ENCODE measurements around the gene C15orf39.

C15orf39 gene

DNA sequence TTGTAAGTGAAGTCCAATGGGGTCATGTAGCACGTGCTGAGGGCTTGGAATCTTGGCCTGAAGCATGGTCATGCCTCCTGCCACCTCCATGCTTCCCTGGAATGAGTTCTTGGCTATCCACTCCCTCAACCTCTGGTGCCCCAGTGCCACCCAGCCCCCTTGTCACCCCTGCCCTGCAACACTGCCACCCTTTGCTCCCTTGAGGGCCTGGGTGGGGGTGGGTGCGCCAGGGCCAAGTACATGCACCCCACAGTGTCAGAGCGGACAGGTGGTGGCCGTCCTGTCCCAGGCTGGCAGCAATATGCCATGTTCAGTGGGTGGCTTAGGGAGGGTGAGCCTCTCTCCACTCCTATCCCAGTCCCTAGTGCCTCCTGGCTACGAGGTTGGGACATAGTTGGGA lies 27.6 kb upstream of the C15orf39 start:
- DNase-seq = no peak

DNA sequence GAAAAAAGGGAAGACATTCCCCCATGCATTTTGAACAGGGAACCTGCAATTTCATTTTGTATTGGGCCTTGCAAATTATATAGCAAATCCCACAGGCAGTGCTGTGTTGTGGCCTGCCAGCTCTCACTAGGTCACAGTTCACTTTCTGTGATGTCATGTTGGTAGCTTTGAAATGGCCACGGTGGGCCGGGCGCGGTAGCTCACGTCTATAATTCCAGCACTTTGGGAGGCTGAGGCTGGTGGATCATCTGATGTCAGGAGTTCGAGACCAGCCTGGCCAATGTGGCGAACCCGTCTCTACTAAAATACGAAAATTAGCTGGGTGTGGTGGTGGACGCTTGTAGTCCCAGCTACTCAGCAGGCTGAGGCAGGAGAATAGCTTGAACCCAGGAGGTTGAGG lies 27.0 kb upstream of the C15orf39 start:
- DNase-seq = no peak

DNA sequence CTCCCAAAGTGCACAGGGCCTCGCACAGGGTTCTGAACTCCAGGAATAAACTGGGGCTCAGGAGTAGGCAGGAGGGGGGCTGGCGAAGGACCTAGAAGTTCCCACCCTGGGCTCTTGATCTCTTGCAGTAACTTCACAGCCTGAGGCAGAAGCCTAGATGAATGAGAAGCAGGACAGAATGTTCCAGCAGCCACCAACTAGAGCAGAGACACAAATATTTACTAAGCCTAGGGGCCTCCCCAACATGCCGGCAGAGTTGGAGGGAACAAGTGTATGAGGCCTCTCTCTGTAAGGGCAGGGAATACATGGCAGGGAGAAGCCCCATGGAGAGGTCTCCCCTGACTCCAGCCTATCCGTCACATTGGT lies 25.3 kb upstream of the C15orf39 start:
- DNase-seq = no peak

DNA sequence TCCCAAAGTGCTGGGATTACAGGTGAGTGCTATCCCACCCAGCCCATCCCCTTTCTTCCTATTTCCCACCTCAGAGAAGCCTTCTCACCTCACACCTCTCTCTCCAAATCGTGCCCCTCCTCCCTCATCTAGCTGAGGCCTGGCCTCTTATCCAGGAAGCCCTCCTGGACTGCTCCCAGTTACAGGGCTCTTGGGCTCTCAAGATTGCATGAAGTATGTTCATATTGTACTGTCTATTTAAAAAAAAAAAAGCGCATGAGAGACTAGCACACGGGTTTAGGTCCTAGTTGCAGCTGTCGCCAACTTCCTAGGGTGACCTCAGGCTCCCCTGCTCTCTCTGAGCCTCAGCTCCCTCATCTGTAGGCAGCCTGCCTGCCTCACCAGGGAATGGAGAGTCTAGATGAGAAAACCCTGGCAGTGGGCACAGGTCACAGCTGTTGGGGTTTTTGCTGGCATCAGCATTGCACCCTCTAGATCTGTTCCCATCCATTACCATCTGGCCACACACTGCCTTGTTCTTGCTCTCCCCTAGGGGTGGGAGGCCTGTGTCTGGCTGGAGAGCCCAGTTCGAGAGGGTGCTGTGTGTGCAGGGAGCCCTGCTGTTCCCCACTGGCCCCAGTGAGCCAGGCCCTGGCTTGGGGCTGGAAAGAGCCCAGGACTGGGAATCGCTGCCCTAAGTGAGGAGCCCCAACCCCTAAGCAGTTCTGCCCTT lies 24.2 kb upstream of the C15orf39 start:
- DNase-seq = no peak

DNA sequence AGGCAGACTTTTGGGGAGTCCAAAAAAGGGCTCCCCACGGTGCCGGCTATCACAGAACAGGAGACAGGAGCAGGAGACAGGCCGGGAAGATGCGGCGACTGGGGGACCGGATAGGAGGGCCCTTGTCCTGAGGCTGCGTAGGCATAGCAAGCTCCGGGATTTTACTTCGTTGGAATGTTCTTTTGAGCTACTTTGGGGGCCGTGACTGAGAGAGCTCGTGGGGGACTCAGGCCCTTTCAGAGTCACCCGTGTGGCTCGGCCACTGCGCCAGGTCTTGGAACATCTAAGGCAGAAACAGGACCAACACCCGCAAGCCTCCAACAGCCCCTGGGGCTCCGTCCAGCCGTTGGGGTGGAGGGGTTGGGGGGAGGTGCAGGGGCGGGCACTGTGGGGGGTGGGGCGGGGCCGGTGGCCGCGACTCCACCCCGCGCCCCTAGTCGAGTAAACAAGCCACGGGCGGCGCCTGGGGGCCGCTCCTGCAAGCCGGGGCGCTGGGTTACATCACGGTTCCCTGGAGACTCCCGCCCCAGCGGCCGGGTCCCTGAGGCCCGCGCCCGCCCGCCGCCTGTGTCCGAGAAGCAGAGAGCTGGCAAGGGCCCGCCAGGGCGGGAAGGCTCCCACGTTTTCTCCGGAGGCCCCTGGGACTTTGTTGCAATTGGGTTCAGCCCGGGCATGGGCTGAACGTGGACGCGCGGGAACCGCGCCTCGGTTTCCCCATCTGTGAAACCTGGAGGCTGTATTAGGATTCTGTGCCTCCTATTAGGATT lies 23.3 kb upstream of the C15orf39 start:
- DNase-seq = no peak

DNA sequence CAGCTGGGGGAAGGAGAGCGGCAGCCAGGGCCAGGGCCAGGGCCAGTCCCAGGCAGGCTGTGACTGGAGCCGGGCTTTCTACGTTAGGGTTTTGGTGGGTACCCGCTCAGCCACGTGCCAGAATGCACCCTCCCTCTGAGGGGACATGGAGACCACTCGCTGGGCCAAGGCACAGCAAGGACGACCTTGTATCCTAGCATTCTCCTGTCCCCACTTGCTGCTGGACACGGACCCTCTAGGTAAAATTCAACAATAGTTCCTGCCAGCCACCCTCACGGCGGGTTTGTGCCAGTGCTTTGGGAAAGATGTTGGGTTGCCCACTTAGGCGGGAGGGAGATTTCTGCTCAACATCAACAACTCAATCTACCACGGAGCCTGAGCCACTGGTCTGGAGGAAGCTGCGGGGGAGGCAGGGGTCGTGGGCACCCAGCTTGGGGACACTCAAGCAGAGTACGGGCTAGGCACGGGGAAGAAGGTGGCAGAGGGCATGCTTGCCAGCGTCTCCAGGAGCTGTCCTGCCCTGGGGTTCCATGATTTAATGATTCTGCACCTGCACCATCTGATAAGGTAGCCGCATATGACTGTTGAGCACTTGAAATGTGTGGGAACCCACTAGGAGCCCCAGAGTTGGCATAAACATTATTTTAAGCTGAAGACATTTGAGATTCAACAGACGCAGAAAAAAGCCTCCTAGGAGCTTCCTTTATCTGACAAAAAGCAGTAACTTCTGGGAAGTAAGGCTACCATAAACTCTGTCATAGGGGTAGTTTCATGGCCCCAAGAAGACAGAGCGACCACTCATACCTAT lies 22.5 kb upstream of the C15orf39 start:
- DNase-seq = no peak

DNA sequence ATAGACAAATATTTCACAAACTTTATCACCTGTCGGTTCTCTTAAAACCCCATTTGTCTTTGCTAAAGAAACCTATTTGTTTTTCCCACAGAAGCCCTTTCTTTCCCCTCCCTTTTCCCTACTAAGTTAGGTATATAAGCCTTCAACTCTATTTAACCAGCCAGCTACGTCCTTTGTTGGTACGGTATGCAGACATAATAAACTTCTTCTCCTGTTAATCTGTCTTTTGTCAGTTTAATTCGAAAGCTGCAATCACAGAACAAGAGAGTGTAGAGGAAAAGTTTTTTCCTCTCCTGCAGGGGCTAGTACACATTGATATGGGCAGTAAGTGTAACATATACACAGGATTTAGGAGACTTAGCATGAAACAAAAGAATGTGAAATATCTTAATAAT lies 21.9 kb upstream of the C15orf39 start:
- DNase-seq = no peak

DNA sequence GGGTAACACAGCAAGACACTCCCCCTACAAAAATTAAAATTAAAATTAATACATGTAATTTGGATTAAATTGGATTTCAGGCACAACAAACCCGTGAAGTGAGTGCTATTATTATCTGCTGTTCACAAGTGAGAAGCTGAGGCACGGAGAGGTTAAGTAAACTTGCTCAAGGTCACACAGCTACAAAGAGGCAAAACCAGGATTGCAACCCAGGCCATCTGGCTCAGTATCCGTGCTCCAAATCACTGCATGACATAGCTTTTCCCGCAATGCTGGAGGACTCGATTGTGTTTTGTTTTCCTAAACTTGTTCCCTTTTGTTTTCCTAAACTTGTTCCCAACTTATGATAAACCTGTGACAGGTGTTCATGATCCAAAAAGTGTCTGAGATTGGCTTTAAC lies 19.9 kb upstream of the C15orf39 start:
- DNase-seq = no peak

DNA sequence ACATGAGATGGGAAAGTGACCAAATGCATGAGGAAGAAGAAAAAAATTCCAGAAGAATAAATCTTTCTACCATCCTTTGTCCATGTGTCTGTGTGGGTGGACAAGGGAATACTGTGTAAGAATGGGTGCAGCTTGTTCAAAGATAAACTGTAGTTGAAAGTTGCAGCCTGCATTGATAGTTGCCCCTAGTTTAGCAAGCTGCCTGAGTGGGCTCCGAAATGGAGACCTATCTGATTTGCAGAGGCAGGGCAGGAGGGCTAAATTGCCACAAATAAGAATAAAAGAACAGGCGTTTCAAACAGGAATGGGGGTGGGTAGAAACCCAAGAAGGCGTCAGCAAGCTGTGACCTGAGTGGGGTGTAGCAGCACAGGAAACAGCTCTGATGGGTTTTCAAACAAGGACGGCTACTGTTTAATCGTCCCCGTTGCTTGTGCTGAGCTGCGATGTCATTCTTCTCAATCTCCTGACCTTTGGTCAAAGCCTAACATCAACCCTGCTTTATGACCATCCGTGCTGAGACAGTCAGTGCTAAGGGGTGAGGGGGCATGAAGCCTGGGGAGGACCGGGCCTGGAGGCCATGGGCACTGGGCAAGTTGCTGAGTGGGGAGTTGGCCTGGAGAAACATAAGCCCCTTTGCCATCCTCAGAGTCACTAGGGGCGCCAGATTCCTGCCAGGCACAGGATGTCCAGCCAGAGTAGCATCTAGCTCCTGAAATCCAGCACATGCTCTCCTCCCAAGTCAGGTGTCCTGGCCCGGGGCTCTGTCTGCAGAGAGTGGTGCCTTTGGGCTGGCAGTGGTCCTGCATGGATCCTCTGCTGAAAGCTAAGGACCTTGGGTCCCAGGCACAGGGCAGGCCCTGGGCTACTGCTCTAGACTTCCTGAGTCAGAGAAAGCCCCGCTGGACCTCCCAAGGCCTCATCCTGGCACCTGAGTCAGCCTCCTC lies 19.2 kb upstream of the C15orf39 start:
- no peak for DNase-seq

DNA sequence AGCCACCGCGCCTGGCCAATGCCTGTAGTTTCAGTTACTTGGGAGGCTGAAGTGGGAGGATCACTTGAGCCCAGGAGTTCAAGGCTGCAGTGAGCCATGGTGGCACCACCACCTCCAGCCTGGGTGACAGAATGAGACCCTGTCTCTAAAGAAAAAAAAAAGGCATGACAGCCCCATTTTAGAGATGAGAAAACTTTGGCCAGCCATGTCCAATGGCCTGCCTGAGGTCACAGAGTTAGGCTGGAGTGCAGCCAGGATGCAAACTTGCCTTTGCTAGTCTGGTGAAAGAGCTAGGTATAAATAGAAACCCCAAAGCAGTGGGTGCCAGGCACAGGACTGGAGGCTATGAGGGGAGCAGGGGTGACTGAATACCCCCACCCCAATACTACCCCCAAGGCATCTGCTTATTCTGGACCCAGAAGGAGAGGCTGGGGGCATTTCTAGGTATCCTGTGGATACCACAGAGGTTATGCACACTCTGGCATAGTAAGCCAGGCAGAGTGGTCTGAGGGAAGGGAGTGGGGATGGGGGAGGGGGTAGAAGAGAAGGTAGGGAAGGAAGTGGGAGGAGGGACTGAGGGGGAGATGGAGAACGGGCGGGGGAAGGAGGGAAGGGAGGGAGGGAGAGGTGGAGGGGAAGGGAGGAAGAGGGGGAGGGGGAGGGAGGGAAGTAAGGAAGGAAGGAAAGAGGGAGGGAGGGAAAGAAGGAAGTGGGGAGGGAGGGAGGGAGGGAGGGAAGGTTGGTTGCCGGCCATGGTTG lies 16.2 kb upstream of the C15orf39 start:
- DNase-seq = no peak

DNA sequence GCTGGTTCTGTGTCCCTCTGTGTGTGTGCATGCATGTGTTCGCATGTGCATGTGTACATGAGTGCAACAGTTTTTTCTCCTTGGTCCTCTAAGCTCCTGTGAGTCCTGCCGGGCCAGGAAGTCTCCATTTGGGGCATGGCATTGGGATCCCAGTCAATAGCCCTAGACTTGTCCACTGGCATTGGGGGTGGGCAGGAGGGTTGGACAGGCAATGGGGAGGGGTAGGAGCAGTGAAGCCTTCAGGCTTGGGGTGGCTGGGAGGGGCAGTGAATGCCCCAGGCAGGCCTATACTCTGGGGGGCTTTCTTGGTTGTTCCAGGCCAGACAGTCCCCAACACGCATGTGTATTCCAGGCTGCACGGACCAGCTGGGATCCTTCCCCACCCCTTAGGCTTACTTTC lies 15.6 kb upstream of the C15orf39 start:
- no peak for DNase-seq

DNA sequence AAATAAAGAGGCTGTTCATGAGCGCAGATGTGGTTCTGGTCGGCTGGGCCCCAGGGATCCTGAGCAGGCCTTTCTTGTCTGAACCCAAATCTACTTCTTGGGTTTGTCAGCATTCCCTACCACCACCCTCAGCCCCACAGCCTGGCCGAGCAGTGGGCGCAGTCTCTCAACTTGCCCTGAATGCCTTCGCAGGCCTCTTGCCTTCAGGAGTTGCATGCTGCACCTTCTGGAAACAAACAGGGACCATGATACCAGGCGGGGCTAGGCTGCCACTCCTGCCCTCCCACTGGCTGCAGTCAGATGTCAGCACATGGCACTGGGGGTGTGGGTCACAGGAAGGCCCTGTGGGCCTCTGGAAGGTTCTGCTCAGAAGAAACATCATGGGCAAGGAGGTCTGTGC lies 13.2 kb upstream of the C15orf39 start:
- no peak for DNase-seq

DNA sequence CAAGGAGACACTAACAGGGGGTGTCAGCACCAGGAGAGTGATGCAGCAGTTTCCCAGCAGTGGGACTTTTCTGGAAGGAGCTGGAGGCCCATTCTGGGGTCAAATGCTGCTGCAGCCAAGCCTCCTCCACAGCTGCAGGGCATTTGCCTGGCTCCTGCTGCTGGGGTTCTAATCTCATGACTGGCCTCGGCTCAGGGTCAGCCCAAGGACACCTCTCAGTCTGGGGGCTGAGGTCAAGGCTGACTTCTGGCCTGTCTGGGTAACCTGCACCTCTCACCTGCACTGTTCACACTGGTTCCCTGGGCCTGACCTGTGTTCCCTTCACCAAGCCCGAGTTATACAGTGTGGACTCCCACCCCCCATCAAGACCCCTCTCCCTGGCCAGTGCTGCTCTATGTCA lies 10.4 kb upstream of the C15orf39 start:
- DNase-seq = no peak

DNA sequence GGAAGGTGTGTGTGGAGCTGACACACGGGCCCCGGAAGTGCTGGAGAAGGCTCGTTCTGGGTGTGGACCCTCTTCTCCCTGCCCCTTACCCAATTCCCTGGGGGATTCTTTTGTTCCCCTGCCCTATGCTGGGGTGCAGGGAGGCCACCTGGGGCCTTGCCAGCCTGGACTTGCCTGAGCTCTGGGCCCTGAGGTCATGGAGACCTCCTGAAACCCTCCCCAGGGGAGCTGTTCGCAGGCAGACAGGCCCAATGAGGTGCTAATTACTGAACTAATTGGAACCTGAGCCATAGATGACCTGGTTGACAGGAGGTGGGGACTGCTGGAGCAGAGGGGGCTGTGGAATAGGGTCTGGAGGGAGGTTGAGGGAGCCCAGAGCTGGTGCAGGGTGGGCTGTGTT lies 9.4 kb upstream of the C15orf39 start:
- DNase-seq = no peak

DNA sequence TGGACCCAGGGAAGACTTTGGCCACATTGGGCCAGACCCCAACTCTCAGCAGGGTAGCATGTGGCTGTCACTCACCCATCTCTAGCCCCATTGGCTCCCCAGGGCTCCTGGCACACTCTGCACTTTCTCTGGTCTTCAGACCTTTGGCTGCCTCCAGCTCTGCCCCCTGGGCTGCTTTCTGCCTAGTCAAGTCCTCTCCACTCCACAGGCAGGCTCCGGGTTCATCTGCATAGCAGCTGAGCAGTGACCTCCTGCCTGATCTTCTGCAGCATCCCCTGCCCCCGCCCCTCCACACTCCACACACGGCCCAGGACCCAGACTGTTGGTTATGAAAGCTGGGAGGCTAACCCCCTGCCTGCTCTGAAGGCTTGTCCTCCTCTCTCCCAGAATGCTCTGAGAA lies 8.4 kb upstream of the C15orf39 start:
- no peak for DNase-seq

DNA sequence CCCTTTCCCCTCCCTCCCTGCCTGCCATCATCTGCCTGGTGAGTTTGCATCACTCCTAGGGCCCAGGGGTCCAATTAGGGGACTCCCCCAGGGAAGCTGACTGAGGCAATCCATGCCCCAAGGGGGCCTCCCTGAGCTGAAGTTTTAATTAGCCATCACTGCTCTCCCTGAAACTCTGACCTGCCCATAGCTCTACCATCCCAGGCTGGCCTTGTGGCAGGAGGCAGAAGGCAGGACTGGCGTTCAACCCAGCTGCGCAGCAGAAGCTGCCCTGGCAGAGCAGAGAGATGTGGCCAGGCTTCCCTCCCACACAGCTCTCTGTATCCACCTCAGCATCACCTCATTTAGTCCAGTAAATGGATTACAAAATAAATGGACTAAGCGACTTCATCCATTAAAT lies 7.7 kb upstream of the C15orf39 start:
- no peak for DNase-seq

DNA sequence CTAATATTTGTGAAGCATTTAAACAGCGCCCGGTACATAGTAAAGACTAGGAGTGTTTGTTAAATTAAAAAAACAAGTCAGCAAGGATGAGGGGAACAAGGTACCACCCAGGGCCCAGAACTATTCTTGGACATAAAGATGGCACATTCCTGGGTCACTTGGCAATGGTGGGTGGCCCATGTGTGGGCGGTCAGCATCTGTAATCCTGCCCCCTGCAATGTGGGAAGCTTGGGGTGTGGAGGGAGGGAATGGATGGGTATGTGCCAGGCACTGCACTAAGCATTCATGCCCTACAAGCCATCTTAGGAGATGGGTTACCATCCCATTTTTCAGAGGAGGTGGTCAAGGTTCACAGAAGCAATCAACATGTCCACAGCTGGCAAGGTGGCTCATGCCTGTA lies 7.3 kb upstream of the C15orf39 start:
- no peak for DNase-seq

DNA sequence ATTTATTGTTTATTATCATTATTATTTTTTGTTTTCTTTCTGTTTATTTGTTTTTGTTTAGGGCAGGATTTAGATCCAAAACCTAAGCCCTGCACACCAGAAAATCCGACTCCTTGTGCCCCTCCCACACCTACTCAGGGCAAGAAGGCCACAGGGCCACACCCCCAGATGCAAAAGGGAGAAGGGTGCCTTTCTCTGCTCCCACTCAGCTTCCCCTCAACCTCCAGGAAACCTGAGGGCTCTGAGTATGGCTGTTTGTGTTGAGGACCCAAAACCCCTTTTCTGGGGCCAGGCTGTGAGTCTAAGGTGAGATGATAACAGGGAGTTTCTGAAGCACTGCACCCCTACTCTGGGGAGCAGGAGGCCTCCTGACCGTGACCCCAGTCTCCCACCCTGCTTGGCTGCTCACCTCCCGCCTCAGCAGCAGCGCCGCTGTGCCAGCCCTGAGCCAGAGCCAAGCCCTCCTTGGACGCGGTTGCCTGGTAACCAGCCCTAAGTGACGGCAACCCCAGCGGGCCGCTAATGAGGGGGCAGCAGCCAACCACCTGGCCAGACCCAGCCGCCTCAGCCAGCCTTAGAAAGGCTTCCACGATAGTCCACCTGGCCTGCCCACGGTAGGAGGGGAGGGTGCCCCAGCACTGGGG lies 6.4 kb upstream of the C15orf39 start:
- no peak for DNase-seq

DNA sequence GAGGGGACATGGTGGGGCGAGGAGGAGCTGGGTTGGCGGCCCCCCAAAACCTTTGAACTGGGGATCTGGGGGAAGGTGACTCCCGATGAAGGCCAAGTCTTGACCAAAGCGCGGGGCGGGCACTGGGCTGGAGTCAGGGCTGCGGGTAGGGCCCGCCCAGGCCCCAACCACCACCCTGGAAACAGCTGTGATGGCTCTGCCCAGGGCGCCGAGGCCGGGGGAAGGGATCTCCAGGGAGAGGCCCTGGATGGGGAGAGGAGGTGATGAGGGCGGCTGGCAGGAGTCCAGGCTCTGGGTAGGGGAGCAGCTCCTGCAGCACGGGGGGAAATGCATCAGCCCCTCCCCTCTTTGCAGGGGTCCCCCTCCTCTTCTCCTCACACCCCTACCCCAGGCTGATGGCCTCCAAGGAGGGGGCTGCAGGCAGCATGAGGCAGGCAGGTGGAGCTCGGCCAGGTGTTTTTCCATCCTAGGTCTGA lies 5.9 kb upstream of the C15orf39 start:
- no peak for DNase-seq

DNA sequence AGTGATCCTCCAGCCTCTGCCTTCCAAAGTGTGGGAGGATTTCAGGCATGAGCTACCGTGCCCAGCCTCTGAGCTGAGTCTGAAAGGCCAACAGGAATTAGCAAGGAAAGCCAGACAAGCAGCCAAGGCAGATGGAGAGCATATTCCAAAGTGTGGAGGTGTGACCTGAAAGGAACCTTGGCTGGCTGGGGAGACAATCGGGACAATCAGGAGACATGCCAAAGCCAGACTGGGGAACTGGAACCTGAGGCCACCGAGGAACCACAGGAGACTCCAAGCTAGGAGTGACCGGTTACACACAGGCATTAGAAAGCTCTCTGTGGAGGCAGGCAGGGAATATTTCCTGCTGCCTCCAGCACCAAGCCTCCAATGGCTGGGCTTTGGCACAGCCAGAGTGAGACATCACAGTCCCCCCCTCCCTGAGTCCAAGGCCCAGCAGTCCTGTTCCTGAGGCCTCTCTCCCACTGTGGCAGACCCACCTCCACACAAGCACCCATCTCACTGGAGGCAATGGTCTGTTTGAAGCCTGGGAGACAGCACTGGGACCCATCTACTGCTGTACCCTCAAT lies 4.5 kb upstream of the C15orf39 start:
- no peak for DNase-seq

Data from AML-193 (cell line).